Testis (tissue), 2 donors: ENCODE data around the gene ID3.

Source experiments
- CTCF ChIP-seq, 3 experiments: fragments of 450-650 bp in 2 of 3; fragments of 200-600 bp in 1 of 3; sonication (generic) in 1 of 3; IDR thresholded peaks; one replicate each; pipeline ENCODE4 v1.5.1; 2016 to 2019; ENCODE audit warnings: antibody characterized with exemption in 3 of 3, mild to moderate bottlenecking in 2 of 3, moderate library complexity in 1 of 3
- POLR2A ChIP-seq: fragments of 450-650 bp; IDR thresholded peaks from one replicate; pipeline ENCODE4 v1.6.1; 2017; ENCODE audit warnings: antibody characterized with exemption, mild to moderate bottlenecking, moderate library complexity

DNA sequence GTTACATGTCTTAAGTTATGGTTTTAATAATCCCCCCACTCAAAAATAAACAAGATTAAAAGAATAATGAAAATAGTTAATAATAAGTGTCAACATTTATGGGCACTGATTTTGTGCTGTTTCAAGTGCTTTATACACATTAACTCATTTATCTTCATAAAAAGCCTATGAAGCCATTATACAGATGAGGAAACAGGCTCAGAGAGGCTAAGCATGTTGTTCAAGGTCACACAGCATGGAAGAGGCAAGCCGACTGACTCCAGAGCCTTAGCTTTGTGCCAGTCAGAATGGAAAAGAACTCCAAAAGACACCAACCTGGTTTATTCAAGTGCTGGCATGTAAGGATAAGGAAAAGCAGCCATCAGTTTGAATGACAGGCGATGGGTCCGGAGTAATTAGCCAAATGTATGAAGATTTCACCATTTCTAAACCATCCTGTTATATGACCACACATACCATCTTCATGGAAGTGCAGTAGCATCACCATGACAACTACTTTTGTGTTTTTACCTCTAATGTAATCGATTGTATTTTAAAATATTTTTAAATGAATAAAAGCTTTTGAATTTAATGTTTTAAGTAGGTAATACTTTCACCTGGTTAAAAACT, 14.4 kb upstream of the ID3 start:
- TF ChIP-seq CTCF (IDR thresholded peaks at IDR 0.05) (no peak), POLR2A (no peak)
